Measurements from ENCODE around the gene PRRC2A. TPM values are rescaled to one million over a fixed set of nuclear protein-coding genes. Genes with fewer than 3 reads are reported as not detected.

The PRRC2A gene
- total and polyA plus RNA-seq, 12 donors: 83.9 to 179 (median 98.9) TPM

DNA sequence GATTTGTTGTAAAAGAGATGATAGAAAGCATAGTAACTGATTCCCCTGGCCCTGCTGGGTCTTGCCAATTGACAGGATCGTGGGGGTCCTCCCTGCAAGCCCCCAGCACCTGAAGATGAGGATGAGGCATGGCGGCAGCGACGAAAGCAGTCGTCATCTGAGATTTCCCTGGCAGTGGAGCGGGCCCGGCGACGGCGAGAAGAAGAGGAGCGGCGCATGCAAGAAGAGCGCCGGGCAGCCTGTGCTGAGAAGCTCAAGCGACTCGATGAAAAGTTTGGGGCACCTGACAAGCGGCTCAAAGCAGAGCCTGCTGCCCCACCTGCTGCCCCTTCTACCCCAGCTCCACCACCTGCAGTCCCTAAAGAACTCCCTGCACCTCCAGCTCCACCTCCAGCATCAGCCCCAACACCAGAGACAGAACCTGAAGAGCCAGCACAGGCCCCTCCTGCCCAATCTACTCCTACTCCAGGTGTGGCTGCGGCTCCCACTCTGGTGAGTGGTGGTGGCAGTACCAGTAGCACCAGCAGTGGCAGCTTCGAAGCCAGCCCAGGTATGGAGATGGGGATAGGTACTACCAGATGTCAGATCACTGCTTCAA is 7.3 kb downstream of the PRRC2A start:
- H3K36me3 ChIP-seq: peaks cover 17 to 100% (median 90%) of the 10 kb centered on the region in 9 donors
- H3K27ac ChIP-seq: no peak overlapping the region
- ATAC-seq: no peak
- peaks cover 0 to 2% (median under 1%) of the 10 kb centered on the region in 9 donors for H3K4me1 ChIP-seq
- H3K9me3 ChIP-seq: no peaks in the 10 kb centered on the region
- no peaks in the 10 kb centered on the region for H3K27me3 ChIP-seq
- DNase-seq: no peak
- WGBS, 2 donors: 96% methylated on average over 19 of the region's 19 CpGs
- intact Hi-C loops (cut with DNase I): no loop called here
- TF ChIP-seq, protein P1, sequence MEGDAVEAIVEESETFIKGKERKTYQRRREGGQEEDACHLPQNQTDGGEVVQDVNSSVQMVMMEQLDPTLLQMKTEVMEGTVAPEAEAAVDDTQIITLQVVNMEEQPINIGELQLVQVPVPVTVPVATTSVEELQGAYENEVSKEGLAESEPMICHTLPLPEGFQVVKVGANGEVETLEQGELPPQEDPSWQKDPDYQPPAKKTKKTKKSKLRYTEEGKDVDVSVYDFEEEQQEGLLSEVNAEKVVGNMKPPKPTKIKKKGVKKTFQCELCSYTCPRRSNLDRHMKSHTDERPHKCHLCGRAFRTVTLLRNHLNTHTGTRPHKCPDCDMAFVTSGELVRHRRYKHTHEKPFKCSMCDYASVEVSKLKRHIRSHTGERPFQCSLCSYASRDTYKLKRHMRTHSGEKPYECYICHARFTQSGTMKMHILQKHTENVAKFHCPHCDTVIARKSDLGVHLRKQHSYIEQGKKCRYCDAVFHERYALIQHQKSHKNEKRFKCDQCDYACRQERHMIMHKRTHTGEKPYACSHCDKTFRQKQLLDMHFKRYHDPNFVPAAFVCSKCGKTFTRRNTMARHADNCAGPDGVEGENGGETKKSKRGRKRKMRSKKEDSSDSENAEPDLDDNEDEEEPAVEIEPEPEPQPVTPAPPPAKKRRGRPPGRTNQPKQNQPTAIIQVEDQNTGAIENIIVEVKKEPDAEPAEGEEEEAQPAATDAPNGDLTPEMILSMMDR (IDR thresholded peaks at IDR 0.05): no peak
- no peak overlapping the region for H3K4me3 ChIP-seq

DNA sequence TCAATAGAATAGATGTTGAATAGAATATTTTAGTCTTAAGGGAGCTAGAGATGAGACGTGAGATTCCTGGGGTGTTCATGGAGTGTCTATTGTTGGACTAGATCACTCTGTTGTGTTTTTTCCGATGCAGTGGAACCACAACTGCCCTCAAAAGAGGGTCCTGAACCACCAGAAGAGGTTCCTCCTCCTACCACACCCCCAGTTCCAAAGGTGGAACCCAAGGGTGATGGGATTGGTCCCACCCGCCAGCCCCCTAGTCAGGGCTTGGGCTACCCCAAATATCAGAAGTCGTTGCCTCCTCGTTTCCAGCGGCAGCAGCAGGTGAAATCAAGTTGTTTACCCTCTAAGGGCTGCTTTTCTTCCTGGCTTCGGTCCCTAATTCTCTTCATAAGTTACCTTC is 8.5 kb downstream of the PRRC2A start:
- ATAC-seq: no peak
- no peaks in the 10 kb centered on the region for H3K27me3 ChIP-seq
- TF ChIP-seq, protein P1 (IDR thresholded peaks at IDR 0.05): no peak
- no peaks in the 10 kb centered on the region for H3K9me3 ChIP-seq
- no peak overlapping the region for H3K27ac ChIP-seq
- H3K4me3 ChIP-seq: no peak overlapping the region
- intact Hi-C loops (cut with DNase I): no loop called here
- H3K36me3 ChIP-seq: peaks cover 17 to 100% (median 90%) of the 10 kb centered on the region in 9 donors
- no peaks in the 10 kb centered on the region for H3K4me1 ChIP-seq
- WGBS, 2 donors: 87 to 88% methylated on average over 7 of the region's 7 CpGs
- no peak for DNase-seq

DNA sequence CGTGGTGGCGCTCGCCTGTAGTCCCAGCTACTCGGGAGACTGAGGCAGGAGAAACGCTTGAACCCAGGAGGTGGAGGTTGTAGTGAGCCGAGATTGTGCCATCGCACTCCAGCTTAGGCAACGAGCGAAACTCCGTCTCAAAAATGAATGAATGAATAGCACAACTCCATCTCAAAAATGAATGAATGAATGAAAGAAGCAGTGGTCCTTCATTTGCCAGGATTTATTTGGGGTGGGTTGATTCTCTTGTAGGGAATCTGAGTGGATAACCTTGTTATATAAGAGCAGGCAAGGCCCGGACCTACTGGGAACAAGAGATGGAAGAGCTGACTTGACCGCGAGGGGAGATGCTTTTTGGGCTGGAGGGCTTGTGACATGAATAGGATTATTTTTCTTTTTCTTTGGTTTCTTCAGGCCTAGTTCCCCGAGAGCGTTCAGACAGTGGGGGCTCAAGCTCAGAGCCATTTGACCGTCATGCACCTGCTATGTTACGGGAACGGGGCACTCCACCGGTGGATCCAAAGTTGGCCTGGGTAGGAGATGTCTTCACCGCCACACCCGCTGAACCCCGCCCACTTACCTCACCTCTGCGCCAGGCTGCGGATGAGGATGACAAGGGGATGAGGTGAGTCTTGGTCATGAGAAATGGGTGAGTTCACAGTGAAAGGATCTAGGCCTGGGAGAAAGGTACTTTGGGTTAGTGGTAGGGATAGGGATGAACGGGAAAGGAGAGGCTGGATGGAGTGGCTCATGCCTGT is 9.8 kb downstream of the PRRC2A start:
- 92 to 95% methylated on average over 25 of the region's 25 CpGs for WGBS, 2 donors
- DNase-seq: no peak
- intact Hi-C loops (cut with DNase I): no loop called here
- no peaks in the 10 kb centered on the region for H3K9me3 ChIP-seq
- no peak overlapping the region for H3K27ac ChIP-seq
- TF ChIP-seq, protein P1 (IDR thresholded peaks at IDR 0.05): no peak
- H3K27me3 ChIP-seq: no peaks in the 10 kb centered on the region
- no peak overlapping the region for H3K4me3 ChIP-seq
- ATAC-seq: no peak
- no peaks in the 10 kb centered on the region for H3K4me1 ChIP-seq
- peaks cover 11 to 100% (median 88%) of the 10 kb centered on the region in 9 donors for H3K36me3 ChIP-seq

DNA sequence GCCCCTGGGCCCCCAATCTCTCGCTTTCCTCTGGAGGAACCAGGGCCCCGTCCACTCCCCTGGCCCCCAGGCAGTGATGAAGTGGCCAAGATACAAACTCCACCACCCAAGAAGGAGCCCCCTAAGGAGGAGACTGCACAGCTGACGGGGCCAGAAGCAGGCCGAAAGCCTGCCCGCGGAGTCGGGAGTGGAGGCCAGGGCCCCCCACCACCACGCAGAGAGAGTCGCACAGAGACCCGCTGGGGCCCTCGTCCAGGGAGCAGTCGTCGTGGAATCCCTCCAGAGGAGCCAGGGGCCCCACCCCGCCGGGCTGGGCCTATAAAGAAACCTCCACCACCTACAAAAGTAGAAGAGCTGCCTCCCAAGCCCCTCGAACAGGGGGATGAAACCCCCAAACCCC is 10.7 kb downstream of the PRRC2A start:
- intact Hi-C loops (cut with DNase I): no loop called here
- TF ChIP-seq, protein P1 (IDR thresholded peaks at IDR 0.05): no peak
- no peaks in the 10 kb centered on the region for H3K9me3 ChIP-seq
- no peak for DNase-seq
- peaks cover 7 to 100% (median 88%) of the 10 kb centered on the region in 9 donors for H3K36me3 ChIP-seq
- 84 to 87% methylated on average over 16 of the region's 16 CpGs for WGBS, 2 donors
- peak in 2 of 8 donors; percentile 8 to 12 for ATAC-seq
- no peaks in the 10 kb centered on the region for H3K4me1 ChIP-seq
- H3K27ac ChIP-seq: no peak overlapping the region
- no peak overlapping the region for H3K4me3 ChIP-seq
- no peaks in the 10 kb centered on the region for H3K27me3 ChIP-seq
